ENCODE data around the gene C1orf21.
"Not testable (repeated sequence)": the region's sequence is repeated elsewhere in the genome, so short reads cannot be mapped to it uniquely, and the experiment has no call there.

Gene C1orf21, protein sequence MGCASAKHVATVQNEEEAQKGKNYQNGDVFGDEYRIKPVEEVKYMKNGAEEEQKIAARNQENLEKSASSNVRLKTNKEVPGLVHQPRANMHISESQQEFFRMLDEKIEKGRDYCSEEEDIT
- 0.35 to 6.4 (median 1.7) reads per million in 3 donors for total RNA-seq

DNA sequence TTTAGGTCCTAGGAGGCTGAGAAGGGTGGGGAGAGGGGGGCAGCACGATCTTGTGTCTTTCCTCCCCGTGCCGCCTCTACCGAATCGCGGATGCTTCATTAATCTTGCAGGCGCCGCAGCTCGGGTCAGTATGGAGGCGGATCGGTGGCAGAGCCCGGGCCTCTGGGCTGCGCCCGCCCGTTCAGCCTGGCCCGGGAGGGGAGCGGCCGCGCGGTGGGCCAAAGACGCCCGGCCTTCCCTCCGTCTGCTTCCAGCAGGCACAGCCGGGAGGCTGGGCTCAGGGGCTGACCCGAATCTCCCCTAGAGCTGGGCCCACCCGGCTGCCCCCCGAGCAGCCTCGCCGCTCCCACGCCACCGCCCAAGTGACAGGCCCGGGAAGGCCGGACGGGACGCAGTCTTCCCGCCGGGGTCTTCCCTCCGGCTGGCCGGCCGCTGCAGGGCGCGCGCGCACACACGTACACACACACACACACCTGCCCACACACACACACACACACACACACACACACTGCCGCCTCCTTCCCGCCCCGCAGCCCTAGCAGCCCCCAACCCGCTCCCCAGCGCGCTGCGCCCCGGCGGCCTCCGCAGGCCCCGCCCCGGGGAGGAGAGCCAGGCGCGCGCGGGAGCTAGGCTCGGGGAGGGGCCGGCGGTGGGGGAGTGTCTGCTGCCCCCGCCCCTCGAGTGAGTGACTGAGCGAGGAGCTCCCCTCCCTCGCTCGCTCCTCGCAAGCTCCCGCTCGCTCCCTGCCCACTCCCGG lies at the start of gene C1orf21:
Gene C1orf21, plus strand, starts transcription at position 718 of the 757 bp plus-strand sequence. CDS start 90,481 bp downstream, outside the sequence.
- Histone ChIP-seq H3K27me3 (replicated peaks; ENCODE audit: control insufficient read depth, insufficient read depth, low read length, poor library complexity, severe bottlenecking) (no peaks in the 10 kb centered on the region), H3K4me1 (ENCODE audit: control insufficient read depth, insufficient read depth, low read length, poor library complexity, severe bottlenecking) (peaks cover 14% of the 10 kb centered on the region), H3K9me3 (ENCODE audit: control insufficient read depth, low read length) (no peaks in the 10 kb centered on the region), H3K4me3 (ENCODE audit: insufficient read depth, low read depth, low read length, poor library complexity, severe bottlenecking) (peak within 1 kb of the TSS; percentile 65), H3K27ac (ENCODE audit: insufficient read depth, low read length, poor library complexity, severe bottlenecking) (no peak within 1 kb of the TSS), H3K36me3 (ENCODE audit: control insufficient read depth, insufficient read depth, low read length) (no peaks in the 10 kb centered on the region)
- DNase-seq, result peak; percentile 9 to 16 (median 9)

GRCh38 chr1:184337865-184338264 lies 49.0 kb upstream of the C1orf21 start:
- not testable (repeated sequence) for H3K36me3 ChIP-seq (ENCODE audit: control insufficient read depth, insufficient read depth, low read length); H3K4me1 ChIP-seq (ENCODE audit: control insufficient read depth, insufficient read depth, low read length, poor library complexity, severe bottlenecking); H3K27me3 ChIP-seq (replicated peaks; ENCODE audit: control insufficient read depth, insufficient read depth, low read length, poor library complexity, severe bottlenecking); H3K4me3 ChIP-seq (ENCODE audit: insufficient read depth, low read depth, low read length, poor library complexity, severe bottlenecking); H3K27ac ChIP-seq (ENCODE audit: insufficient read depth, low read length, poor library complexity, severe bottlenecking); H3K9me3 ChIP-seq (ENCODE audit: control insufficient read depth, low read length); DNase-seq

GRCh38 chr1:184340984-184341383 lies 45.8 kb upstream of the C1orf21 start:
- Histone ChIP-seq H3K4me1 (ENCODE audit: control insufficient read depth, insufficient read depth, low read length, poor library complexity, severe bottlenecking) (no peaks in the 10 kb centered on the region), H3K9me3 (ENCODE audit: control insufficient read depth, low read length) (no peaks in the 10 kb centered on the region), H3K27me3 (replicated peaks; ENCODE audit: control insufficient read depth, insufficient read depth, low read length, poor library complexity, severe bottlenecking) (no peaks in the 10 kb centered on the region), H3K27ac (ENCODE audit: insufficient read depth, low read length, poor library complexity, severe bottlenecking) (no peak overlapping the region), H3K4me3 (ENCODE audit: insufficient read depth, low read depth, low read length, poor library complexity, severe bottlenecking) (no peak overlapping the region), H3K36me3 (ENCODE audit: control insufficient read depth, insufficient read depth, low read length) (no peaks in the 10 kb centered on the region)
- DNase-seq, result no peak

GRCh38 chr1:184350573-184350972 lies 36.3 kb upstream of the C1orf21 start:
- Histone ChIP-seq H3K36me3 (ENCODE audit: control insufficient read depth, insufficient read depth, low read length) (no peaks in the 10 kb centered on the region), H3K4me1 (ENCODE audit: control insufficient read depth, insufficient read depth, low read length, poor library complexity, severe bottlenecking) (no peaks in the 10 kb centered on the region), H3K9me3 (ENCODE audit: control insufficient read depth, low read length) (no peaks in the 10 kb centered on the region), H3K27me3 (replicated peaks; ENCODE audit: control insufficient read depth, insufficient read depth, low read length, poor library complexity, severe bottlenecking) (peaks cover 5% of the 10 kb centered on the region), H3K27ac (ENCODE audit: insufficient read depth, low read length, poor library complexity, severe bottlenecking) (no peak overlapping the region), H3K4me3 (ENCODE audit: insufficient read depth, low read depth, low read length, poor library complexity, severe bottlenecking) (no peak overlapping the region)
- no peak for DNase-seq

DNA sequence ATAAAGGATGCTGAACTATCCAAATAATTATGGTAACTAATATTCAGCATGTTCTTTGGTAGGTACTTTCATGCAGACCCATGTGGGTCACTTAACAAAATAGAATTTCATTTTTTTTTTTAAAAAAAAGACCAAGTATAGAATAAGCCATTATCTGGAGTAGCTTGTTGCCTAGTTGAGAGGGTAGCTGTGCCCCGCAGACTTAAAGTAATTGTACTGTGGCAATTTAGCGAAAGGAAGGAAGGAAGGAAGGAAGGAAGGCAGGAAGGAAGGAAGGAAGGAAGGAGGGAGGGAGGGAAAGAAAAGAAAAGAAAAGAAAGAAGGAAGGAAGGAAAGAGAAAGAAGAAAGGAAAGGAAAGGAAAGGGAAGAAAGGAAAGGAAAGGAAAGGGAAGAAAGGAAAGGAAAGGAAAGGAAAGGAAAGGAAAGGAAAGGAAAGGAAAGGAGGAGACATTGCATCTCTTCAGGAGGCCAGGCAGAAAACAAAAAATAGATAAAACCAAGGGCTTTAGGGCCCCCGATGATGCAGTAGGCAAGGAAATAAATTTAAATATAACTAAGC lies 35.3 kb upstream of the C1orf21 start:
- H3K27me3 ChIP-seq (replicated peaks; ENCODE audit: control insufficient read depth, insufficient read depth, low read length, poor library complexity, severe bottlenecking), result peaks cover 5% of the 10 kb centered on the region
- H3K4me1 ChIP-seq (ENCODE audit: control insufficient read depth, insufficient read depth, low read length, poor library complexity, severe bottlenecking), result no peaks in the 10 kb centered on the region
- no peak for DNase-seq
- no peak overlapping the region for H3K27ac ChIP-seq (ENCODE audit: insufficient read depth, low read length, poor library complexity, severe bottlenecking)
- H3K9me3 ChIP-seq (ENCODE audit: control insufficient read depth, low read length), result no peaks in the 10 kb centered on the region
- no peak overlapping the region for H3K4me3 ChIP-seq (ENCODE audit: insufficient read depth, low read depth, low read length, poor library complexity, severe bottlenecking)
- no peaks in the 10 kb centered on the region for H3K36me3 ChIP-seq (ENCODE audit: control insufficient read depth, insufficient read depth, low read length)

- no peak for DNase-seq
- Histone ChIP-seq H3K4me1 (ENCODE audit: control insufficient read depth, insufficient read depth, low read length, poor library complexity, severe bottlenecking) (no peaks in the 10 kb centered on the region), H3K27me3 (replicated peaks; ENCODE audit: control insufficient read depth, insufficient read depth, low read length, poor library complexity, severe bottlenecking) (peaks cover 5% of the 10 kb centered on the region), H3K9me3 (ENCODE audit: control insufficient read depth, low read length) (no peaks in the 10 kb centered on the region), H3K27ac (ENCODE audit: insufficient read depth, low read length, poor library complexity, severe bottlenecking) (no peak overlapping the region), H3K4me3 (ENCODE audit: insufficient read depth, low read depth, low read length, poor library complexity, severe bottlenecking) (no peak overlapping the region), H3K36me3 (ENCODE audit: control insufficient read depth, insufficient read depth, low read length) (no peaks in the 10 kb centered on the region)
Measured at GRCh38 chr1:184352776-184353175, 34.1 kb upstream of the C1orf21 start.

DNA sequence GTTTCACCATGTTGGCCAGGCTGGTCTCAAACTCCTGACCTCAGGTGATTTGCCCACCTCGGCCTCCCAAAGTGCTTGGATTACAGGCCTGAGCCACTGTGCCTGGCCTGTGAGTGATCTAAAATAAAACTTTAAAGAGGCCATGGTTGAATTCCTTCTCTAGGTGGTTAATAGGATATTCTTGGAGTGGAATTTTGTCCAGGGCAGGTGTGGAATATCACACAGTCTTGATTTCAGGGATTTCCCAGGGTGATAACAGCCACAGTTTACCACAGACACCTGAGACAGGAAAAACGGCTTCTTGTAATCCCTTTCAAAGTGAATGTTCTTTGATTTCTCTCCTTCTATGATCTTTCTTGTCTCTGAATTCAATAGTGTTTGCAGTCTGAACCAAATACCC lies 32.1 kb upstream of the C1orf21 start:
- H3K36me3 ChIP-seq (ENCODE audit: control insufficient read depth, insufficient read depth, low read length), result no peaks in the 10 kb centered on the region
- H3K27ac ChIP-seq (ENCODE audit: insufficient read depth, low read length, poor library complexity, severe bottlenecking), result no peak overlapping the region
- H3K9me3 ChIP-seq (ENCODE audit: control insufficient read depth, low read length), result no peaks in the 10 kb centered on the region
- H3K4me1 ChIP-seq (ENCODE audit: control insufficient read depth, insufficient read depth, low read length, poor library complexity, severe bottlenecking), result no peaks in the 10 kb centered on the region
- H3K4me3 ChIP-seq (ENCODE audit: insufficient read depth, low read depth, low read length, poor library complexity, severe bottlenecking), result no peak overlapping the region
- no peak for DNase-seq
- H3K27me3 ChIP-seq (replicated peaks; ENCODE audit: control insufficient read depth, insufficient read depth, low read length, poor library complexity, severe bottlenecking), result peaks cover 5% of the 10 kb centered on the region

DNA sequence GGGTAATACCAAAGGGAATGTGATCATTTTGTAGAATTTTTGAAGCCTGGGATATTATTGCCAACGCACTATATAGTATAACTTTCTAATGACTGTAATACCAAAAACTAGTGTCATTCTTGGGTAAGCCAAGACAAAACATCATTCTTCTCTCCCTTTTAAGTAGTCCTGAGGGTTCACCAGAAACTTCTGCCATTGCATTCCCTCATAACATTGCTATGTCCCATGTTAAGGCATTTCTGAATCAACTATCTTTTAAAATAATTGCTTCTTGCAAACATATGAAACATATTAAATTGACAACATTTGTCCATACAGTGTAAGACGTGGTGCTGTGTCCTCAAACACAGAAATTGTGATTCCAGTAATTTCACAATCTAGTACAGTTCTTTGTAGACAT lies 29.9 kb upstream of the C1orf21 start:
- Histone ChIP-seq H3K27me3 (replicated peaks; ENCODE audit: control insufficient read depth, insufficient read depth, low read length, poor library complexity, severe bottlenecking) (no peaks in the 10 kb centered on the region), H3K4me3 (ENCODE audit: insufficient read depth, low read depth, low read length, poor library complexity, severe bottlenecking) (no peak overlapping the region), H3K4me1 (ENCODE audit: control insufficient read depth, insufficient read depth, low read length, poor library complexity, severe bottlenecking) (no peaks in the 10 kb centered on the region), H3K36me3 (ENCODE audit: control insufficient read depth, insufficient read depth, low read length) (no peaks in the 10 kb centered on the region), H3K27ac (ENCODE audit: insufficient read depth, low read length, poor library complexity, severe bottlenecking) (no peak overlapping the region), H3K9me3 (ENCODE audit: control insufficient read depth, low read length) (no peaks in the 10 kb centered on the region)
- no peak for DNase-seq

- Histone ChIP-seq H3K9me3 (ENCODE audit: control insufficient read depth, low read length) (no peaks in the 10 kb centered on the region), H3K36me3 (ENCODE audit: control insufficient read depth, insufficient read depth, low read length) (no peaks in the 10 kb centered on the region), H3K4me1 (ENCODE audit: control insufficient read depth, insufficient read depth, low read length, poor library complexity, severe bottlenecking) (no peaks in the 10 kb centered on the region), H3K4me3 (ENCODE audit: insufficient read depth, low read depth, low read length, poor library complexity, severe bottlenecking) (no peak overlapping the region), H3K27ac (ENCODE audit: insufficient read depth, low read length, poor library complexity, severe bottlenecking) (no peak overlapping the region), H3K27me3 (replicated peaks; ENCODE audit: control insufficient read depth, insufficient read depth, low read length, poor library complexity, severe bottlenecking) (no peaks in the 10 kb centered on the region)
- DNase-seq, result no peak
Measured at GRCh38 chr1:184358256-184358655, 28.6 kb upstream of the C1orf21 start.

GRCh38 chr1:184359909-184360308 lies 26.9 kb upstream of the C1orf21 start:
- Histone ChIP-seq H3K4me3 (ENCODE audit: insufficient read depth, low read depth, low read length, poor library complexity, severe bottlenecking) (no peak overlapping the region), H3K27ac (ENCODE audit: insufficient read depth, low read length, poor library complexity, severe bottlenecking) (no peak overlapping the region), H3K27me3 (replicated peaks; ENCODE audit: control insufficient read depth, insufficient read depth, low read length, poor library complexity, severe bottlenecking) (no peaks in the 10 kb centered on the region), H3K36me3 (ENCODE audit: control insufficient read depth, insufficient read depth, low read length) (no peaks in the 10 kb centered on the region), H3K4me1 (ENCODE audit: control insufficient read depth, insufficient read depth, low read length, poor library complexity, severe bottlenecking) (no peaks in the 10 kb centered on the region), H3K9me3 (ENCODE audit: control insufficient read depth, low read length) (no peaks in the 10 kb centered on the region)
- no peak for DNase-seq

All from effector memory CD4-positive, alpha-beta T cell (primary cell).